T-helper 1 cell treated with Interleukin-12 subunit alpha and Interleukin-12 subunit beta and Interleukin-4 antibody, amounts not matched to agents 30 μg/mL and 1 μg/mL, for 36 hours (primary cell): Measurements from ENCODE around the gene EGLN1.
A peak's percentile ranks its signal among the peaks of the same experiment; 100 is the strongest.

ENCODE experiments used
- H3K27ac Mint-ChIP-seq: one replicate; pipeline ENCODE4 v1.8.0; 2021; ENCODE audit warnings: mild to moderate bottlenecking, mixed read lengths
- H3K27me3 Mint-ChIP-seq: one replicate; pipeline ENCODE4 v1.8.0; 2021; ENCODE audit warnings: low read depth, mixed read lengths
- H3K36me3 Mint-ChIP-seq: one replicate; pipeline ENCODE4 v1.8.0; 2021; ENCODE audit warnings: low read depth, mixed read lengths
- H3K4me1 Mint-ChIP-seq: one replicate; pipeline ENCODE4 v1.8.0; 2021; ENCODE audit warnings: low read depth, mixed read lengths
- H3K4me3 Mint-ChIP-seq: one replicate; pipeline ENCODE4 v1.8.0; 2021; ENCODE audit warnings: mild to moderate bottlenecking, moderate library complexity, mixed read lengths
- H3K9me3 Mint-ChIP-seq: one replicate; pipeline ENCODE4 v1.8.0; 2021; ENCODE audit warnings: mixed read lengths

Gene EGLN1

DNA sequence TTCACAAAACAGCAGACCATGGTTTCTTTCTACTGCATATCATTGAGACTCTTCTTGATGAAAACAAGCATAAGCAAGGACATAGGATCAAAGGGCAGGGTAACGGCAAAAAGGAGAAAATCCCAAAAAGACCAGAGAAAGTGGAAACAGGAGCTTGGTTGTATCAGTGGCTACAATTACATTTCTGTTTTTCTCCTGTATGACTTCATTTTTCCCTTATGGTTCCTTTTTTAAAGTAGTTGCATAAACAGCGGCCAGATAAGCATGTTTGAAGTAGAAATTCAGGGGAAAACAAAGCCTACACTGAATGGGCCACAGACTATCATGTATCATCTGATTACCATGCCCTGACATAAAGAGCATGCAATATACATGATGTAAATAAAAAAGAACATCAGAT, 4.6 kb downstream of the EGLN1 start:
- Mint-ChIP-seq H3K4me1 (peaks cover 56% of the 10 kb centered on the region), H3K36me3 (peaks cover 36% of the 10 kb centered on the region), H3K27ac (no peak overlapping the region), H3K9me3 (no peaks in the 10 kb centered on the region), H3K27me3 (no peaks in the 10 kb centered on the region), H3K4me3 (peak overlapping the region; percentile 48)

DNA sequence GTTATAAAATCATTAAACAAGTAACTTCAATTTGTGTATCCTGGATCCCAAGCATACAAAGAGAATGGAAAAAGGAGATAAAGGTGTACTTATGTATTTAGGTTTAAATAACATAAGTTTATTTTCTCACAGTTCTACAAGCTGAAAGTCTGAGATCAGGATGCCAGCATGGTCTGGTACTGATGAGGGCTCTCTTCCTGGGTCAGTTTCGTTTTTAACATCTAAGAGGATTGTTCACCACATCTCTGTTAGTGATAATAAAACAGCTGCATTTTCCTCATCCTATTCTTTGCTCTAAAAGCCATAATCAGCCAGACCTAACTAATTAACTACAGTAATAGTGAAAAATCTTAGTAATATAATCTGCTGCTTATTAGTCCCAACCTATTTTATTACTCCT, 5.2 kb downstream of the EGLN1 start:
- peaks cover 41% of the 10 kb centered on the region for H3K36me3 Mint-ChIP-seq
- H3K27me3 Mint-ChIP-seq = no peaks in the 10 kb centered on the region
- H3K4me3 Mint-ChIP-seq = peak overlapping the region; percentile 48
- H3K9me3 Mint-ChIP-seq = no peaks in the 10 kb centered on the region
- peaks cover 61% of the 10 kb centered on the region for H3K4me1 Mint-ChIP-seq
- H3K27ac Mint-ChIP-seq = no peak overlapping the region

GRCh38 chr1:231415018-231415583, 7.0 kb downstream of the EGLN1 start:
- Mint-ChIP-seq H3K4me3 (no peak overlapping the region), H3K9me3 (no peaks in the 10 kb centered on the region), H3K4me1 (peaks cover 63% of the 10 kb centered on the region), H3K36me3 (peaks cover 43% of the 10 kb centered on the region), H3K27me3 (no peaks in the 10 kb centered on the region), H3K27ac (no peak overlapping the region)

DNA sequence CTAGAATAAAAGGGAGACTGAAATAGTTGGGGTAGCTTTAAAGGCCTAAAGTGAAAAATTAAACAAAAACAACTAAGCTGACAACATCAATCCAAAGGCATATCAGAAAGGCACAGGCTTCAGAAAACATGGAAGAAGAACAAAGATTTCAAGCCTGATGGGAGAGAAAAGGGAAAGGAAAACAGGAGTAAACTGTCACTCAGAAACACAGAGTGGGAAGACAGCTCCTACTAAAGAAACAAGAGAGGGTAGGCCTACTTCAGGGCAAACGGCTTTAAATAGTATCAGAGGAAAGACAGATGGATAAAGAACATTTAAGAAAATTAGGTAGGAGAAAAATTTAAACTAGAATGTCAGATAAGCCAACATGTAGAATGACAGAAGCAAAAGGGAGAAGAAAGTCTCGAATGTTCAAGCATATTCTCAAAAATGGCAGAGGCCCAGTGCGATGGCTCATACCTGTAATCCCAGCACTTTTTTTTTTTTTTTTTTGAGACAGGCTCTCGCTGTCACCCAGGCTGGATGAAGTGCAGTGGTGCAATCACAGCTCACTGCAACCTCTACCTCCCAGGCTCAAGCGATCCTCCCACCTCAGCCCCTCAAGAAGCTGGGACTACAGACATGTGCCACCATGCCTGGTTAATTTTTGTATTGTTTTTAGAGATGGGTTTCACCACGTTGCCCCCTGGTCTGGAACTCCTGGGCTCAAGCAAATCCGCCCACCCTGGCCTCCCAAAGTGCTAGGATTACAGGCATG, 7.6 kb downstream of the EGLN1 start:
- Mint-ChIP-seq H3K9me3 (no peaks in the 10 kb centered on the region), H3K27me3 (no peaks in the 10 kb centered on the region), H3K27ac (no peak overlapping the region), H3K4me3 (peak overlapping the region; percentile 29), H3K4me1 (peaks cover 56% of the 10 kb centered on the region), H3K36me3 (peaks cover 38% of the 10 kb centered on the region)

- Mint-ChIP-seq H3K9me3 (no peaks in the 10 kb centered on the region), H3K4me3 (peak overlapping the region; percentile 29), H3K27ac (no peak overlapping the region), H3K36me3 (peaks cover 37% of the 10 kb centered on the region), H3K27me3 (no peaks in the 10 kb centered on the region), H3K4me1 (peaks cover 50% of the 10 kb centered on the region)
These were observed 8.4 kb downstream of the EGLN1 start for GRCh38 chr1:231413749-231414082.

GRCh38 chr1:231411036-231411531, 11.0 kb downstream of the EGLN1 start:
- Mint-ChIP-seq H3K27me3 (no peaks in the 10 kb centered on the region), H3K36me3 (peaks cover 23% of the 10 kb centered on the region), H3K4me3 (no peak overlapping the region), H3K9me3 (no peaks in the 10 kb centered on the region), H3K27ac (no peak overlapping the region), H3K4me1 (peaks cover 32% of the 10 kb centered on the region)

- Mint-ChIP-seq H3K27me3 (no peaks in the 10 kb centered on the region), H3K4me1 (peaks cover 34% of the 10 kb centered on the region), H3K36me3 (peaks cover 25% of the 10 kb centered on the region), H3K9me3 (no peaks in the 10 kb centered on the region), H3K4me3 (no peak overlapping the region), H3K27ac (no peak overlapping the region)
These were observed 12.0 kb downstream of the EGLN1 start for GRCh38 chr1:231410036-231410612.

DNA sequence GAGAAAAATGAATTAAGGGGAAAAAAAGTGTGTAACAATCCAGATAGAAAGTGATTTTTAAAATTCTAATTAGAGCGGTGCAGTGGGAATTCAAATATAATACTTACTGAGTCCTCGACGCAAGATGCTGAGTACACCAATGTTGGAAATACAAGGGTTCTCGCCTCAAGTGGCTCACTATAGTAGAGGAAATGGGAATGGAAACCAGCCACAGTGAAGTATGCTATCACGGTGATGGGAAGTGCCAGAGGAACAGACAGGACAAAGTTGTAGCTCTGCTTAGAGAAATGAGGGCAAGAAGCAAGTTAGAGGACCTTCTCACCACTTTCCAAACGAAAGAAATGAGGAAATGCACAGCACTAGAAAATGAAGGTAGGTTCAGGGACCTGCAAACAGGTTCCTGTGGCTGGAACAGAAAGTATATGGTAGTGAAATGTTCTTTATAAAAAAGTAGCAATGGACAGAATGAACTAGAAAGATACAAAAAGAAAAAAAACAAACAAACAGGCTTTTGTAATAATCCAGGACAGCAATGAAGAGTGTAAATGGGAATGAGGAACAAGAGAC, 13.5 kb downstream of the EGLN1 start:
- Mint-ChIP-seq H3K36me3 (peaks cover 16% of the 10 kb centered on the region), H3K9me3 (no peaks in the 10 kb centered on the region), H3K4me1 (peaks cover 26% of the 10 kb centered on the region), H3K27me3 (no peaks in the 10 kb centered on the region), H3K27ac (no peak overlapping the region), H3K4me3 (no peak overlapping the region)

DNA sequence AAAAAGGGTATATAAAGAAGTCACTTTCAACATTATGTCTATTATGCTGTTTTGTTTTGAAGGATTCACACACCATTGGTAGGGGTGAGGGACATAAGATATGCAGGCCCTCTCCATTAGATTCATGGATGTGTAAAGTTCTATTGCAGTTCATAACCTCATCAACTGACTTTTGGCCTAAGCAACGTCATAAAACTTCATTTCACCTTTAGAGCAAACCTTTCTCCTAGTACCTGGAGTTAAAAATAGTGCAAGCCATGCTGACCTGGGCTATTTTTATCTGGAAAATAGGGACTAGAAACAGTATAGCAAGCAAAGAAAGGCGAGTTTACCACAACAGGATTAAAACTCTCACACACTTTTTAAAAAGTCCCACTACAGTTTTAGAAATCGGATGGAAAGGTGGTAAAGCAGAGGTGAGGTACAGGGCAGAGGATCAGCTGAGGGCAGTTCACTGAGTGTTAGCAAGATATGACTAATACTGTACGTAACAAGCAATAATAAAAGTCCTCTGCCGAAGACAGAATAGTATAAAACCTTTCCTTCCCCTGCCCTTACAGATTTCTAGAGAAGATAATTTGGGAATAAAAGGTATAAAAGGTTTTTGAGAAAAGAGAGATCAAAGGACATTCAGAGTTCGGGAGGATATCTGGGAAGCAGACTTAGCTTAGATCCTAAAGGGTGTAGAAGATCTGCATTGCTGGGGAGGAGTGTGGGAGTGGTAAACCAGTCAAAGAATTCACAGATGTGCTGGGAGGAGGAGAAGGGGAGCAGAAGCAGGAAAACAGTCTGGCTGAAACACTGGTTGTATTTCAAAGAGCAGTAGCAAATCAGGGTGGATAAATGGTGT, 14.3 kb downstream of the EGLN1 start:
- Mint-ChIP-seq H3K4me1 (peaks cover 17% of the 10 kb centered on the region), H3K27ac (no peak overlapping the region), H3K27me3 (no peaks in the 10 kb centered on the region), H3K4me3 (no peak overlapping the region), H3K9me3 (no peaks in the 10 kb centered on the region), H3K36me3 (peaks cover 10% of the 10 kb centered on the region)

- no peak overlapping the region for H3K4me3 Mint-ChIP-seq
- peaks cover 8% of the 10 kb centered on the region for H3K36me3 Mint-ChIP-seq
- no peaks in the 10 kb centered on the region for H3K27me3 Mint-ChIP-seq
- H3K4me1 Mint-ChIP-seq = peaks cover 10% of the 10 kb centered on the region
- H3K27ac Mint-ChIP-seq = no peak overlapping the region
- H3K9me3 Mint-ChIP-seq = no peaks in the 10 kb centered on the region
These were observed 15.0 kb downstream of the EGLN1 start for GRCh38 chr1:231407049-231407448.

DNA sequence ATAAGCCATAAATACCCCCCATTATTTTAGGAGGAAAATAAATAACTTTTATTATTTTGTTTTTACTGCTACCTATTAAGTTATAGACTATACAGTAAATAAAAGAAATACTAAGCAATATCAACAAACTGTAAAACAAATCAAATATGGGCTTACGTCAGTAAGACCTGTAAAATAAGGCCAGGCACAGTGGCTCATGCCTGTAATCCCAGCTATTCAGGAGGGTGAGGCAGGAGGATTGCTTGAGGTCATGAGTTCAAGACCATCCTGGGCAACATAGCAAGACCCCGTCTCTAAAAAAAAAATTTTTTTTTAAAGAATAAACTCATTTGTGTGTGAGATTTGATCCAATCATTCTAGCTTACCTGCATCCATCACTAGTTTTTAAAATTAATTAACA, 17.8 kb downstream of the EGLN1 start:
- Mint-ChIP-seq H3K4me3 (no peak overlapping the region), H3K9me3 (no peaks in the 10 kb centered on the region), H3K27me3 (no peaks in the 10 kb centered on the region), H3K27ac (no peak overlapping the region), H3K36me3 (peaks cover 6% of the 10 kb centered on the region), H3K4me1 (peaks cover 7% of the 10 kb centered on the region)

DNA sequence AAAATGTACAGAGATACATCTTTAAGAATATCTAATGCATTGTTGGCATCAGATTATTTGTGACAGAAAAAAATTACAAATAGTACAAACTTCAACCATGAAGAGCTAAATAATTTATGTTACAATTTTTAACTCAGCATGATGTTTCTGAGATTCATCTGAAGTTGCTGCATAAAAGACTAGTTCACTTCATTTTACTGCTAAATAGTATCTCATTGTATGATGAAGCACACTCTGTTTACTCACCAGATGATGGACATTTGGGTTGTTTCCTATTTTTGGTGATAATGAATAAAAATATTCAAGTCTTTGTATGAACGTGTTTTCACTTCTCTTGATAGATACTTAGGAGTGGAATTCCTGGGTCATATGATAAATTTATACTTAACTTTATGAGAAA, 20.6 kb downstream of the EGLN1 start:
- no peak overlapping the region for H3K4me3 Mint-ChIP-seq
- no peaks in the 10 kb centered on the region for H3K9me3 Mint-ChIP-seq
- H3K27ac Mint-ChIP-seq = no peak overlapping the region
- peaks cover 20% of the 10 kb centered on the region for H3K4me1 Mint-ChIP-seq
- H3K27me3 Mint-ChIP-seq = no peaks in the 10 kb centered on the region
- H3K36me3 Mint-ChIP-seq = peaks cover 13% of the 10 kb centered on the region

DNA sequence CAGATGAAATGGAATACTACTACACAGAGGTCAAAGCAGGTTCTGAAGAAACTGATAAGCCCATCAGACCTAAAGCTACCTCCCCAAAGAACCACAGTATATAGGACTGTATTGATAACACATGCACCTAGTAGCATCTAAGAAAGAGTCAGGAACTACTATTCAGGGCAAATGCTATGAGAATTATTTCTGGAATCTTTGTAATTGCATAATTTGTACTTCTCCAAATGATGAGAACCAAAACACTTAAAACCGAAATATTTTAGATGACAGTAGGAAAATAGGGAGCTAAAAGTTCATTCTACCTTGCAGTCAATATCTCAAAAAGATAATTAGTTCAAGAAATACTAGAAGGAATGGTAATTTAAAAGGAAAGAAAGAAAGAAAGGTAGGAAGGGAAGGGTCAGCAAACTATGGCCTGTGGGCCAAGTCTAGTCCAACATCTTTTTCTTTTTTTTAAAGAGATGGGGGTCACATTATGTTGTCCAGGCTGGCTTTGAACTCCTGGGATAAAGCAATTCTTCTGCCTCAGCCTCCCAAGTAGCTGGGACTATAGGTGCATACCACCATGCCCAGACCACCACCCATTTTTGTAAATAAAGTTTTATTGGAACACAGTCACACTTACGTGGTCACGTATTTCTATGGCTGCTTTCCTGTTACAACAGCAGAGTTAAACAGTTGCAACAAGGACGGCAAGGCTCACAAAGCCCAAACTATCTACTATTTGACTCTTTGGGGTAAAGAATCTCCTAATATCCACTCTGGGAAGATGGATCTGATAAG, 24.0 kb downstream of the EGLN1 start:
- H3K36me3 Mint-ChIP-seq = peaks cover 13% of the 10 kb centered on the region
- H3K4me1 Mint-ChIP-seq = peaks cover 18% of the 10 kb centered on the region
- no peak overlapping the region for H3K27ac Mint-ChIP-seq
- H3K9me3 Mint-ChIP-seq = no peaks in the 10 kb centered on the region
- H3K27me3 Mint-ChIP-seq = no peaks in the 10 kb centered on the region
- H3K4me3 Mint-ChIP-seq = no peak overlapping the region

DNA sequence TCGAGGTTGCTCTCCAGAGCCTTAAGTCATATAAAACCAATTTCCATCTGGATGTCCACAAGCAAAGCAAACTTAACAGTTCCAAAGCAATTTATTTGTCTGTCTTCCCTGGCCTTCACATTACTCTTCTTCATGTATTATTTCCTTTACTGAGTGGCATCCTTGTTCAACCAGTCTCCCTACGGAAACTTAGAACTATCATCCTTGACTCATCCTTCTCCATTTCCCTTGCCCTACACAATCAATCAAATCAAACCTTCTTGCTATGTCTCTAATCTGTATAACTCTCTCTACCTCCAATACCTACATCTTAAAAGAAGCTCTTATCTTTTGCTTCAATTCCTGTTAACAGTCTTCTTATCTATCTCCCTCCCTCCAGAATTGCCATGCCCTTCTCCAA, 25.4 kb downstream of the EGLN1 start:
- H3K27ac Mint-ChIP-seq = no peak overlapping the region
- H3K4me3 Mint-ChIP-seq = no peak overlapping the region
- H3K36me3 Mint-ChIP-seq = peaks cover 9% of the 10 kb centered on the region
- H3K4me1 Mint-ChIP-seq = peaks cover 26% of the 10 kb centered on the region
- H3K27me3 Mint-ChIP-seq = no peaks in the 10 kb centered on the region
- no peaks in the 10 kb centered on the region for H3K9me3 Mint-ChIP-seq
